Measurements from ENCODE around the gene SPOPL. TPM values are rescaled to one million over a fixed set of nuclear protein-coding genes. Genes with fewer than 3 reads are reported as not detected.

SPOPL gene
- total RNA-seq, 1 experiment from 2014 or later: 21.8 TPM

DNA sequence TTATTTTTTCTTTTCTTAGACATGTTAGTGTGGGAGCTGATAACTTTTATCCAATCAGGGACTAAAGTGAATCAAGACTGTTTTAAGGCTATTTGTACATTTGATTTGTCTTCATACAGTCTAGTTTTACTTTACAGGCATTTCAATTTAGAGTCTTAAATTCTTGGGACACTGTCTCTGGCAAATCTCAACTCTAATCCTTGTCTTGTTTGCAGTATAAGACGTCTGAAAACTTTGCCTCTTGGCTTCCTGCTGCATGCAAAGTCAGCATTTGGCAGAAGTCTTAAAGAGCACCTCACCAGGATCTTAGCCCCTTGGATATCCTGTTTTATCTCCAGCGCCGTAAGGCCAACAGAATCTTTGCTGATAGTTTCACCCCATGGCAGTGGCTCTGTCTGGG lies 30.3 kb downstream of the SPOPL start:
- no peak for DNase-seq (ENCODE audit: low read depth, low spot score)
- H3K4me1 ChIP-seq (ENCODE audit: control insufficient read depth, insufficient read depth, low read length): 0 out of 2 replicates have a peak, but pooled peaks cover 3% of the 10 kb centered on the region
- H3K9me3 ChIP-seq (ENCODE audit: control insufficient read depth, insufficient read depth, low read depth, low read length): no peaks in the 10 kb centered on the region
- BruUV-seq (replicated peaks): no TSS peak
- in situ Hi-C loops (cut with HindIII; ENCODE audit: low pct_unique_long_range_greater_than_20kb, low sequenced_read_pairs): no loop called here
- POLR2A ChIA-PET: no interaction called here
- CTCF ChIA-PET: no interaction called here
- H3K36me3 ChIP-seq (ENCODE audit: control insufficient read depth, insufficient read depth, low read length): no peaks in the 10 kb centered on the region
- no peak overlapping the region for H3K4me3 ChIP-seq (ENCODE audit: low read depth in 2 of 2, low read length in 2 of 2)
- H3K27ac ChIP-seq (ENCODE audit: low read length): no peak overlapping the region
- intact Hi-C loops (cut with micrococcal nuclease; ENCODE audit: unreplicated experiment): no loop called here
- TF ChIP-seq, protein P1, sequence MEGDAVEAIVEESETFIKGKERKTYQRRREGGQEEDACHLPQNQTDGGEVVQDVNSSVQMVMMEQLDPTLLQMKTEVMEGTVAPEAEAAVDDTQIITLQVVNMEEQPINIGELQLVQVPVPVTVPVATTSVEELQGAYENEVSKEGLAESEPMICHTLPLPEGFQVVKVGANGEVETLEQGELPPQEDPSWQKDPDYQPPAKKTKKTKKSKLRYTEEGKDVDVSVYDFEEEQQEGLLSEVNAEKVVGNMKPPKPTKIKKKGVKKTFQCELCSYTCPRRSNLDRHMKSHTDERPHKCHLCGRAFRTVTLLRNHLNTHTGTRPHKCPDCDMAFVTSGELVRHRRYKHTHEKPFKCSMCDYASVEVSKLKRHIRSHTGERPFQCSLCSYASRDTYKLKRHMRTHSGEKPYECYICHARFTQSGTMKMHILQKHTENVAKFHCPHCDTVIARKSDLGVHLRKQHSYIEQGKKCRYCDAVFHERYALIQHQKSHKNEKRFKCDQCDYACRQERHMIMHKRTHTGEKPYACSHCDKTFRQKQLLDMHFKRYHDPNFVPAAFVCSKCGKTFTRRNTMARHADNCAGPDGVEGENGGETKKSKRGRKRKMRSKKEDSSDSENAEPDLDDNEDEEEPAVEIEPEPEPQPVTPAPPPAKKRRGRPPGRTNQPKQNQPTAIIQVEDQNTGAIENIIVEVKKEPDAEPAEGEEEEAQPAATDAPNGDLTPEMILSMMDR (IDR thresholded peaks at IDR 0.05): no peak
- TF ChIP-seq, protein P2, sequence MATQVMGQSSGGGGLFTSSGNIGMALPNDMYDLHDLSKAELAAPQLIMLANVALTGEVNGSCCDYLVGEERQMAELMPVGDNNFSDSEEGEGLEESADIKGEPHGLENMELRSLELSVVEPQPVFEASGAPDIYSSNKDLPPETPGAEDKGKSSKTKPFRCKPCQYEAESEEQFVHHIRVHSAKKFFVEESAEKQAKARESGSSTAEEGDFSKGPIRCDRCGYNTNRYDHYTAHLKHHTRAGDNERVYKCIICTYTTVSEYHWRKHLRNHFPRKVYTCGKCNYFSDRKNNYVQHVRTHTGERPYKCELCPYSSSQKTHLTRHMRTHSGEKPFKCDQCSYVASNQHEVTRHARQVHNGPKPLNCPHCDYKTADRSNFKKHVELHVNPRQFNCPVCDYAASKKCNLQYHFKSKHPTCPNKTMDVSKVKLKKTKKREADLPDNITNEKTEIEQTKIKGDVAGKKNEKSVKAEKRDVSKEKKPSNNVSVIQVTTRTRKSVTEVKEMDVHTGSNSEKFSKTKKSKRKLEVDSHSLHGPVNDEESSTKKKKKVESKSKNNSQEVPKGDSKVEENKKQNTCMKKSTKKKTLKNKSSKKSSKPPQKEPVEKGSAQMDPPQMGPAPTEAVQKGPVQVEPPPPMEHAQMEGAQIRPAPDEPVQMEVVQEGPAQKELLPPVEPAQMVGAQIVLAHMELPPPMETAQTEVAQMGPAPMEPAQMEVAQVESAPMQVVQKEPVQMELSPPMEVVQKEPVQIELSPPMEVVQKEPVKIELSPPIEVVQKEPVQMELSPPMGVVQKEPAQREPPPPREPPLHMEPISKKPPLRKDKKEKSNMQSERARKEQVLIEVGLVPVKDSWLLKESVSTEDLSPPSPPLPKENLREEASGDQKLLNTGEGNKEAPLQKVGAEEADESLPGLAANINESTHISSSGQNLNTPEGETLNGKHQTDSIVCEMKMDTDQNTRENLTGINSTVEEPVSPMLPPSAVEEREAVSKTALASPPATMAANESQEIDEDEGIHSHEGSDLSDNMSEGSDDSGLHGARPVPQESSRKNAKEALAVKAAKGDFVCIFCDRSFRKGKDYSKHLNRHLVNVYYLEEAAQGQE (IDR thresholded peaks at IDR 0.05; ENCODE audit: insufficient read depth in 1 of 2, low read depth in 2 of 2, low read length in 1 of 2): no peak
- TF ChIP-seq TCF7L2 (IDR thresholded peaks at IDR 0.05; ENCODE audit: low read depth, low read length) (no peak), POLR2AphosphoS5 (IDR thresholded peaks at IDR 0.05; ENCODE audit: low read depth, low read length) (no peak), SIN3A (IDR thresholded peaks at IDR 0.05; ENCODE audit: borderline replicate concordance, insufficient read depth, low read depth, low read length) (no peak)
- H3K27me3 ChIP-seq (ENCODE audit: control insufficient read depth, insufficient read depth, low read length): no peaks in the 10 kb centered on the region
- ATAC-seq: no peak

DNA sequence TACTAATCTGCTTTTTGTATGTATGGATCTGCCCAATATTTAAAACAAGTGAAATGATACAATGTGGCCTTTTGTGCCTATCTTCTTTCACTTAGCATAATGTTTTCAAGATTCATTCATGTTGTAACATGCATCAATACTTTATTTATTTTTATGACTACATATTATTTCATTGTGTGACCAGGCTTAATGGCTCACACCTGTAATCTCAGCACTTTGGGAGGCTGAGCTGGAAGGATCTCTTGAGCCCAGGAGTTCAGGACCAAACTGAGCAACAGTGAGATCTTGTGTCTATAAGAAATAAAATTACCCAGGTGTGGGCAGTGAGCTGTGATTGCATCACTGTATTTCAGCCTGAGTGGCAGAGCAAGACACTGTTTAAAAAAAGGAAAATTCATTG lies 33.2 kb downstream of the SPOPL start:
- Histone ChIP-seq H3K9me3 (ENCODE audit: control insufficient read depth, insufficient read depth, low read depth, low read length) (peaks cover 4% of the 10 kb centered on the region; the same call in 1 of the 2 replicates), H3K4me3 (ENCODE audit: low read depth in 2 of 2, low read length in 2 of 2) (no peak overlapping the region), H3K27ac (ENCODE audit: low read length) (no peak overlapping the region), H3K27me3 (ENCODE audit: control insufficient read depth, insufficient read depth, low read length) (no peaks in the 10 kb centered on the region), H3K4me1 (ENCODE audit: control insufficient read depth, insufficient read depth, low read length) (0 out of 2 replicates have a peak, but pooled peaks cover 3% of the 10 kb centered on the region), H3K36me3 (ENCODE audit: control insufficient read depth, insufficient read depth, low read length) (no peaks in the 10 kb centered on the region)
- BruUV-seq (replicated peaks): no TSS peak
- TF ChIP-seq TCF7L2 (IDR thresholded peaks at IDR 0.05; ENCODE audit: low read depth, low read length) (no peak), SIN3A (IDR thresholded peaks at IDR 0.05; ENCODE audit: borderline replicate concordance, insufficient read depth, low read depth, low read length) (no peak), POLR2AphosphoS5 (IDR thresholded peaks at IDR 0.05; ENCODE audit: low read depth, low read length) (no peak)
- TF ChIP-seq, protein P2 (IDR thresholded peaks at IDR 0.05; ENCODE audit: insufficient read depth in 1 of 2, low read depth in 2 of 2, low read length in 1 of 2): no peak
- TF ChIP-seq, protein P1 (IDR thresholded peaks at IDR 0.05): no peak
- DNase-seq (ENCODE audit: low read depth, low spot score) (no peak), ATAC-seq (no peak)
- POLR2A ChIA-PET: no interaction called here
- intact Hi-C loops (cut with micrococcal nuclease; ENCODE audit: unreplicated experiment) (no loop called here), in situ Hi-C loops (cut with HindIII; ENCODE audit: low pct_unique_long_range_greater_than_20kb, low sequenced_read_pairs) (no loop called here)
- CTCF ChIA-PET: no interaction called here

Measured in Panc1 (cell line).